Heart left ventricle (tissue), 16 donors: ENCODE results near the gene IGSF5. TPM values are rescaled to one million over a fixed set of nuclear protein-coding genes. Genes with fewer than 3 reads are reported as not detected.

Source experiments
- ATAC-seq, 4 donors: fragments of 200-7000 bp; cut with Tn5 transposase; one replicate each; pipeline ENCODE4 v1.9.1; 2020 to 2022; ENCODE audit warnings: moderate library complexity in 4 of 4, mild to moderate bottlenecking in 3 of 4, moderate number of reproducible peaks in 1 of 4
- DNase-seq, 5 donors: peaks; one replicate each; pipeline ENCODE4 v3.0.0-alpha.2; 2020
- H3K27ac ChIP-seq, 12 donors: fragments of 200-600 bp; sonication (generic) in 4 of 12; one replicate each; pipeline versions ENCODE4 v1.5.0 to v1.8.0; 2016 to 2022; ENCODE audit warnings: mild to moderate bottlenecking in 2 of 12
- H3K27me3 ChIP-seq, 9 donors: fragments of 200-600 bp; sonication (generic) in 2 of 9; one replicate each; pipeline versions ENCODE4 v1.5.1 to v1.8.0; 2016 to 2022; ENCODE audit warnings: mild to moderate bottlenecking in 3 of 9
- H3K36me3 ChIP-seq, 9 donors: fragments of 200-600 bp; sonication (generic) in 2 of 9; one replicate each; pipeline versions ENCODE4 v1.5.0 to v1.8.0; 2018 to 2022; ENCODE audit warnings: mild to moderate bottlenecking in 2 of 9
- H3K4me1 ChIP-seq, 12 donors: fragments of 200-600 bp; sonication (generic) in 4 of 12; one replicate each; pipeline versions ENCODE4 v1.5.0 to v1.8.0; 2016 to 2022; ENCODE audit warnings: mild to moderate bottlenecking in 3 of 12
- H3K4me3 ChIP-seq, 12 donors: fragments of 200-600 bp; sonication (generic) in 4 of 12; one replicate each; pipeline versions ENCODE4 v1.5.0 to v1.8.0; 2017 to 2022; ENCODE audit warnings: mild to moderate bottlenecking in 9 of 12, moderate library complexity in 4 of 12
- H3K9me3 ChIP-seq, 12 donors: fragments of 200-600 bp; sonication (generic) in 4 of 12; one replicate each; pipeline versions ENCODE4 v1.5.0 to v1.8.0; 2016 to 2022; ENCODE audit warnings: mild to moderate bottlenecking in 1 of 12
- POLR2A ChIP-seq, 2 donors: fragments of 450-650 bp; IDR thresholded peaks; one replicate each; pipeline ENCODE4 v1.6.1; 2017; ENCODE audit warnings: antibody characterized with exemption in 2 of 2, mild to moderate bottlenecking in 2 of 2, moderate library complexity in 2 of 2
- WGBS, 4 donors: extraction: QIAGEN DNeasy Blood & Tissue Kit in 2 of 4; methylation state at CpG; one replicate each; pipeline versions ENCODE4 v1.1.5 to v1.1.7; 2013 to 2018; 5-methylcytosine and 5-hydroxymethylcytosine counted together
- intact Hi-C, 10 donors: fragments of 100-400 bp; cut with DNase I; formaldehyde crosslinking; loops; one replicate each; pipeline versions ENCODE4 v1.11.1 to v1.14.2; 2022
- polyA plus RNA-seq, 2 donors: library from polyadenylated mRNA; stranded (reverse); fragments of 200-250 nt; gene quantifications; one replicate each; pipeline ENCODE4 v1.2.3, GENCODE V29; 2013
- total RNA-seq, 9 donors: library from RNA; depleted of rRNA in 2 of 9; stranded (reverse); fragments of >200 nt in 2 of 9; fragmentation: NEBNext Ultra II Directional in 3 of 9; extraction: Animal tissue kit (Norgen Biotek cat#: 25700) in 3 of 9; gene quantifications; one replicate each; pipeline versions ENCODE4 v1.1.0 to v1.2.4, GENCODE V29; 2016 to 2023
- TF ChIP-seq, protein P1 (sequence below), 12 donors: fragments of 200-600 bp; sonication (generic) in 4 of 12; IDR thresholded peaks; one replicate each; pipeline versions ENCODE4 v1.5.0 to v1.8.0; 2018 to 2022; ENCODE audit warnings: antibody characterized with exemption in 12 of 12, mild to moderate bottlenecking in 5 of 12
- donor health status: ischemic (EF 13 %, LVEDD 7.1; RV severe dilation, severe dysfunction).
- donor health status: healthy with polysubstance abuse.
- donor health status: DM: no; HTN: yes; CAD: no.
- donor health status: DM: no; HTN: no; CAD: no.
- donor health status: ischemic (EF 25% LVEDD 6.9; RV normal size, moderate dysfunction).
- donor health status: ischemic (EF 25% LVEDD 5.7; RV mildly dilated, moderate dysfunction).
- donor health status: healthy.
- donor health status: DM: yes; HTN: yes; CAD: no.
- donor health status: ischemic (EF 35%, LVEDD 5.7; RV mildly dilated, moderate dysfunction).
- donor health status: nonischemic (EF 11% LVEDD 7.7; RV severe dilation, severe dysfunction).
- donor health status: DM: yes; HTN: yes; CAD: no.
- donor health status: PGD.
- donor health status: ischemic (EF 29% LVEDD 5.4; RV normal size, mild dysfunction).
- donor health status: nonischemic (EF 23%, LVEDD 6.1; RV moderate dilation, normal function).

IGSF5 gene
- total and polyA plus RNA-seq, 11 donors = 0.98 to 6.4 (median 4.2) TPM

- 75 to 91% (median 90%) methylated on average over 5 of the region's 5 CpGs for WGBS, 4 donors
- Histone ChIP-seq H3K36me3 (no peaks in the 10 kb centered on the region), H3K4me1 (no peaks in the 10 kb centered on the region), H3K27ac (no peak overlapping the region), H3K27me3 (no peaks in the 10 kb centered on the region), H3K9me3 (no peaks in the 10 kb centered on the region), H3K4me3 (no peak overlapping the region)
- ATAC-seq = no peak
- intact Hi-C loops = no loop called here
- TF ChIP-seq, protein P1, sequence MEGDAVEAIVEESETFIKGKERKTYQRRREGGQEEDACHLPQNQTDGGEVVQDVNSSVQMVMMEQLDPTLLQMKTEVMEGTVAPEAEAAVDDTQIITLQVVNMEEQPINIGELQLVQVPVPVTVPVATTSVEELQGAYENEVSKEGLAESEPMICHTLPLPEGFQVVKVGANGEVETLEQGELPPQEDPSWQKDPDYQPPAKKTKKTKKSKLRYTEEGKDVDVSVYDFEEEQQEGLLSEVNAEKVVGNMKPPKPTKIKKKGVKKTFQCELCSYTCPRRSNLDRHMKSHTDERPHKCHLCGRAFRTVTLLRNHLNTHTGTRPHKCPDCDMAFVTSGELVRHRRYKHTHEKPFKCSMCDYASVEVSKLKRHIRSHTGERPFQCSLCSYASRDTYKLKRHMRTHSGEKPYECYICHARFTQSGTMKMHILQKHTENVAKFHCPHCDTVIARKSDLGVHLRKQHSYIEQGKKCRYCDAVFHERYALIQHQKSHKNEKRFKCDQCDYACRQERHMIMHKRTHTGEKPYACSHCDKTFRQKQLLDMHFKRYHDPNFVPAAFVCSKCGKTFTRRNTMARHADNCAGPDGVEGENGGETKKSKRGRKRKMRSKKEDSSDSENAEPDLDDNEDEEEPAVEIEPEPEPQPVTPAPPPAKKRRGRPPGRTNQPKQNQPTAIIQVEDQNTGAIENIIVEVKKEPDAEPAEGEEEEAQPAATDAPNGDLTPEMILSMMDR (IDR thresholded peaks at IDR 0.05) = no peak
- TF ChIP-seq POLR2A (IDR thresholded peaks at IDR 0.05) = no peak
- DNase-seq = no peak
These were observed 65.0 kb downstream of the IGSF5 start for GRCh38 chr21:39809936-39810335.

DNA sequence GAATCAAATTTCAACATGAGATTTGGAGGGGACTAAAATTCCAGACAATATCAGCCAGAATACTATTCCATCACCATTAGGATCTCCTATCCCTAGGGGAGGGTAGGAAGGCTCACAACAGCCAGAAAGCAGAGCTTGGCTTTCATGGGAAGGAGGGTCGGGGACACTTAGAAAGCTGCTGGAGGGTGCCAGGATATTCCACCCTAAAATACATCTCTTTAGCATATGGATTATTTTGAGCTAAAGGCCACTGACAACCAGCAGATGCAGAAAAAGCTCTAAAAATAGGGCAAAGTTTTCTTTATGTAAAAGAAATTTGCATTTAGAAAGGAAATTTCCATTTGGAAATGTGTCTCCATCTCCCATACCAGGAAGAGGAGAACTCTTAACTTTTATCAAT lies 68.0 kb downstream of the IGSF5 start:
- no peak for TF ChIP-seq POLR2A (IDR thresholded peaks at IDR 0.05)
- TF ChIP-seq, protein P1 (IDR thresholded peaks at IDR 0.05) = no peak
- DNase-seq (no peak), ATAC-seq (no peak)
- WGBS, 4 donors = 83 to 96% (median 90%) methylated on average over 1 of the region's 1 CpG
- H3K4me3 ChIP-seq = no peak overlapping the region
- no peaks in the 10 kb centered on the region for H3K9me3 ChIP-seq
- intact Hi-C loops = no loop called here
- H3K27me3 ChIP-seq = no peaks in the 10 kb centered on the region
- no peak overlapping the region for H3K27ac ChIP-seq
- no peaks in the 10 kb centered on the region for H3K36me3 ChIP-seq
- no peaks in the 10 kb centered on the region for H3K4me1 ChIP-seq

GRCh38 chr21:39818557-39818956 lies 73.6 kb downstream of the IGSF5 start:
- Histone ChIP-seq H3K4me3 (no peak overlapping the region), H3K4me1 (no peaks in the 10 kb centered on the region), H3K27ac (no peak overlapping the region), H3K27me3 (no peaks in the 10 kb centered on the region), H3K9me3 (no peaks in the 10 kb centered on the region), H3K36me3 (no peaks in the 10 kb centered on the region)
- WGBS, 4 donors = 71 to 77% (median 75%) methylated on average over 2 of the region's 2 CpGs
- intact Hi-C loops = no loop called here
- TF ChIP-seq, protein P1 (IDR thresholded peaks at IDR 0.05) = no peak
- no peak for TF ChIP-seq POLR2A (IDR thresholded peaks at IDR 0.05)
- DNase-seq (no peak), ATAC-seq (no peak)

- ATAC-seq (no peak), DNase-seq (no peak)
- Histone ChIP-seq H3K4me3 (no peak overlapping the region), H3K27me3 (no peaks in the 10 kb centered on the region), H3K9me3 (peaks cover 0 to 2% (median 0%) of the 10 kb centered on the region in 12 donors), H3K36me3 (no peaks in the 10 kb centered on the region), H3K27ac (no peak overlapping the region), H3K4me1 (no peaks in the 10 kb centered on the region)
- TF ChIP-seq, protein P1 (IDR thresholded peaks at IDR 0.05) = no peak
- no peak for TF ChIP-seq POLR2A (IDR thresholded peaks at IDR 0.05)
- intact Hi-C loops = no loop called here
- WGBS, 4 donors = 81 to 90% (median 88%) methylated on average over 3 of the region's 3 CpGs
These were observed 77.1 kb downstream of the IGSF5 start for GRCh38 chr21:39822042-39822441.
